Gastrocnemius medialis (tissue), 4 donors: ENCODE results near the gene SQOR. TPM values are rescaled to one million over a fixed set of nuclear protein-coding genes. Genes with fewer than 3 reads are reported as not detected.

Experiments used
- ATAC-seq, 2 donors: fragments of 150-250 bp; one replicate each; pipeline ENCODE4 v1.9.1; 2016
- DNase-seq, 2 donors: peaks; one replicate each; pipeline ENCODE4 v3.0.0-alpha.2; 2019
- H3K27ac ChIP-seq, 4 donors: fragments of 200-600 bp; sonication (generic); 1 replicate in 1 of 4; 2 replicates in 3 of 4; pipeline ENCODE4 v1.5.1; 2016 to 2018; ENCODE audit warnings: mild to moderate bottlenecking in 2 of 4, moderate library complexity in 1 of 4
- H3K27me3 ChIP-seq, 3 donors: fragments of 200-600 bp; sonication (generic) in 2 of 3; 1 replicate in 1 of 3; 2 replicates in 2 of 3; pipeline versions ENCODE4 v1.5.1 to v1.6.0; 2016 to 2019; ENCODE audit warnings: mild to moderate bottlenecking in 1 of 3, moderate library complexity in 1 of 3
- H3K36me3 ChIP-seq, 2 donors: fragments of 200-600 bp; sonication (generic) in 1 of 2; one replicate each; pipeline ENCODE4 v1.5.1; 2017 to 2018
- H3K4me1 ChIP-seq, 2 donors: fragments of 200-600 bp; sonication (generic) in 1 of 2; one replicate each; pipeline ENCODE4 v1.5.1; 2016 to 2017; ENCODE audit warnings: mild to moderate bottlenecking in 2 of 2
- H3K4me3 ChIP-seq, 4 donors: fragments of 200-600 bp; sonication (generic) in 3 of 4; 1 replicate in 1 of 4; 2 replicates in 3 of 4; pipeline ENCODE4 v1.5.1; 2016 to 2019; ENCODE audit warnings: mild to moderate bottlenecking in 2 of 4
- H3K9me3 ChIP-seq, 3 donors: fragments of 200-600 bp; sonication (generic) in 2 of 3; 1 replicate in 1 of 3; 2 replicates in 2 of 3; pipeline ENCODE4 v1.5.1; 2016 to 2019
- POLR2A ChIP-seq, 2 donors: fragments of 450-650 bp; IDR thresholded peaks; one replicate each; pipeline ENCODE4 v1.6.1; 2017; ENCODE audit warnings: antibody characterized with exemption in 2 of 2, mild to moderate bottlenecking in 2 of 2, moderate library complexity in 2 of 2
- in situ Hi-C, 4 donors: fragments of 200-750 bp; cut with MboI; loops; one replicate each; pipeline versions ENCODE4 v1.15.0 to v1.8.0; 2017; ENCODE audit warnings: low sequenced_read_pairs in 4 of 4
- intact Hi-C: fragments of 100-400 bp; cut with DNase I; formaldehyde crosslinking; loops from one replicate; pipeline ENCODE4 v1.15.1; 2023; ENCODE audit warnings: low total_unique reads
- total RNA-seq, 4 donors: library from RNA; depleted of rRNA; stranded (reverse); fragments of >200 nt; gene quantifications; one replicate each; pipeline versions ENCODE4 v1.1.0 to v1.2.3, GENCODE V29; 2016
- TF ChIP-seq, protein P1 (sequence below), 5 experiments: fragments of 450-650 bp in 3 of 5; fragments of 200-600 bp in 2 of 5; sonication (generic) in 2 of 5; IDR thresholded peaks in 4 of 5; conservative IDR thresholded peaks in 1 of 5; 1 replicate in 4 of 5; 2 replicates in 1 of 5; pipeline ENCODE4 v1.5.1; 2016 to 2019; ENCODE audit warnings: antibody characterized with exemption in 5 of 5, mild to moderate bottlenecking in 3 of 5, moderate library complexity in 3 of 5

Gene SQOR
- total RNA-seq, 4 donors from 2014 or later, result 140 to 194 (median 164) TPM

DNA sequence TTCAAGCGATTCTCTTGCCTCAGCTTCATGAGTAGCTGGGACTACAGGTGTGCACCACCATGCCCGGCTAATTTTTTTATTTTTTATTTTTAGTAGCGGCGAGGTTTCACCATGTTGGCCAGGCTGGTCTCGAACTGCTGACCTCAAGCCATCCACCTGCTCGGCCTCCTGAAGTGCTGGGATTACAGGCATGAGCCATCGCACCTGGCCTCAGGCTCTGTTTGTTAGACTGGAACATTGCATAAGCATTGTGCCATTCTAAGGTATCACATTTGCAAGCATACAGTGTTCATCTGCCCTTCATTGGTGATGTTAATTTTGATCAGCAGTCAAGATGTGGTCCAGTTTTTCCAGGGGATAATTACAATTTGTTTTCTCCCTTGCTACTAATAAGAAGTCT, 43.0 kb downstream of the SQOR start:
- in situ Hi-C loops, result no loop called here
- no peaks in the 10 kb centered on the region for H3K9me3 ChIP-seq
- TF ChIP-seq, protein P1, sequence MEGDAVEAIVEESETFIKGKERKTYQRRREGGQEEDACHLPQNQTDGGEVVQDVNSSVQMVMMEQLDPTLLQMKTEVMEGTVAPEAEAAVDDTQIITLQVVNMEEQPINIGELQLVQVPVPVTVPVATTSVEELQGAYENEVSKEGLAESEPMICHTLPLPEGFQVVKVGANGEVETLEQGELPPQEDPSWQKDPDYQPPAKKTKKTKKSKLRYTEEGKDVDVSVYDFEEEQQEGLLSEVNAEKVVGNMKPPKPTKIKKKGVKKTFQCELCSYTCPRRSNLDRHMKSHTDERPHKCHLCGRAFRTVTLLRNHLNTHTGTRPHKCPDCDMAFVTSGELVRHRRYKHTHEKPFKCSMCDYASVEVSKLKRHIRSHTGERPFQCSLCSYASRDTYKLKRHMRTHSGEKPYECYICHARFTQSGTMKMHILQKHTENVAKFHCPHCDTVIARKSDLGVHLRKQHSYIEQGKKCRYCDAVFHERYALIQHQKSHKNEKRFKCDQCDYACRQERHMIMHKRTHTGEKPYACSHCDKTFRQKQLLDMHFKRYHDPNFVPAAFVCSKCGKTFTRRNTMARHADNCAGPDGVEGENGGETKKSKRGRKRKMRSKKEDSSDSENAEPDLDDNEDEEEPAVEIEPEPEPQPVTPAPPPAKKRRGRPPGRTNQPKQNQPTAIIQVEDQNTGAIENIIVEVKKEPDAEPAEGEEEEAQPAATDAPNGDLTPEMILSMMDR (IDR thresholded peaks at IDR 0.05 in 4 of 5, conservative IDR thresholded peaks at IDR 0.05 in 1 of 5), result no peak
- TF ChIP-seq POLR2A (IDR thresholded peaks at IDR 0.05), result no peak
- peaks cover 5 to 93% of the 10 kb centered on the region in 2 donors for H3K36me3 ChIP-seq
- no peaks in the 10 kb centered on the region for H3K27me3 ChIP-seq
- no peak overlapping the region for H3K27ac ChIP-seq
- no peak overlapping the region for H3K4me3 ChIP-seq
- no peaks in the 10 kb centered on the region for H3K4me1 ChIP-seq
- ATAC-seq (peak in 1 of 2 donors; percentile 64), DNase-seq (peak in 1 of 2 donors; percentile 36)
- intact Hi-C loops, result no loop called here

DNA sequence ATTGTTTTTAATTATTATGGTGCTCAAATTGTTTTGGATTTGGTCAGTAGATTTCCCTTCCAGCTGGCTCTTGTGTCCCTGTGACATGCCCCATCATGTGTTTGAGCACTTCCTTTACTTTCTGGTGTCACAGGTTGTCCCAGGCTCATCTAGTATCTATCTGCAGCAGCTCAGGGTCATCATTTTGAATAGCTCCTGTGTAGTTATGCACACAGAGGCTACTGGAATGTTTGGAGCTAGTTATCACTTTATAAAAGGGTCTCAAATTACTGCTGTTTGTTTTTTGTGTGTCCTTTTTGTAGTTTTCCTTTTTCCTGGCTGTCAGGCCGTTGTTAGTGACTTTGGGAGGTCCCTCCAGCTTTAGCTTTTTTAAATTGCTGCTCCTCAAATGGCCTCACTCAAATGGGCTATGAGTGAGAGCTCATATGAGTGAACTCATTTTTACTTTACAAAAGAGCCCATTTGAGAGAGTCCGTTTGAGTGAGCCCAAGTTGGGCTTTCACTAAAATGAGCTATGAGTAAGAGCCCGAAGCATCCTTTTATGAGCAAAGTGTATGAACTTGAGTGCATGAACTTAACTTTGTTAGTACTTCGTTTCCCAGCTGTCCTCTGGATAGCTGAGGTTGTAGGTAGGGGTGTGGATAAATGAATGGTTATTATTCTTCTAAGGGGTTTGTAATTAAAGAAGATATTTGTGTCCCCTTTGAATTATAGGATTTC, 43.8 kb downstream of the SQOR start:
- Histone ChIP-seq H3K27ac (peak overlapping the region in 1 of 4 donors; percentile 5), H3K9me3 (no peaks in the 10 kb centered on the region), H3K27me3 (no peaks in the 10 kb centered on the region), H3K4me3 (no peak overlapping the region), H3K36me3 (peaks cover 5 to 94% of the 10 kb centered on the region in 2 donors), H3K4me1 (no peaks in the 10 kb centered on the region)
- TF ChIP-seq, protein P1 (IDR thresholded peaks at IDR 0.05 in 4 of 5, conservative IDR thresholded peaks at IDR 0.05 in 1 of 5), result no peak
- no peak for TF ChIP-seq POLR2A (IDR thresholded peaks at IDR 0.05)
- DNase-seq (no peak), ATAC-seq (no peak)
- intact Hi-C loops, result no loop called here
- in situ Hi-C loops, result no loop called here

DNA sequence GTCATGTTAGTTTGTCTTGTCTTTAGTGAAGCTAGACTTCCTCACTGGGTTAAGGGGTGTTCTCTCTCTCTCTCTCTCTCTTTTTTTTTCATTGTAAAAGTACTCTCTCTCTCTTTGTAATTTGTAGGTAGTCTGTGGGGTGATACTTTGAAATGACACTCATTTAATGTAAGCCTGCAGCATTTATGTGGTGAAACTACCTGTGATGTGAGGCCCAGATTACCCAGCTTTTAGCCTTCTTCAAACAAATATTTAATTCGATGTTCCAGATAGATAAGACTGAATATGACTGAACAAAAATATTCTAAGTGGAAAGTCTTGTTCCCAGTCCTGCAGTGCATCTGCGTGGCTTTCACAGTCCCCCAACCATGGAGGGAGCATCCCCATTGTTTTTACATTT, 49.7 kb downstream of the SQOR start:
- DNase-seq, result no peak
- ATAC-seq, result no peak
- Histone ChIP-seq H3K36me3 (peaks cover 5 to 99% of the 10 kb centered on the region in 2 donors), H3K4me3 (no peak overlapping the region), H3K27ac (no peak overlapping the region), H3K4me1 (no peaks in the 10 kb centered on the region), H3K27me3 (no peaks in the 10 kb centered on the region), H3K9me3 (no peaks in the 10 kb centered on the region)
- in situ Hi-C loops (no loop called here), intact Hi-C loops (no loop called here)
- TF ChIP-seq, protein P1 (IDR thresholded peaks at IDR 0.05 in 4 of 5, conservative IDR thresholded peaks at IDR 0.05 in 1 of 5), result no peak
- no peak for TF ChIP-seq POLR2A (IDR thresholded peaks at IDR 0.05)

DNA sequence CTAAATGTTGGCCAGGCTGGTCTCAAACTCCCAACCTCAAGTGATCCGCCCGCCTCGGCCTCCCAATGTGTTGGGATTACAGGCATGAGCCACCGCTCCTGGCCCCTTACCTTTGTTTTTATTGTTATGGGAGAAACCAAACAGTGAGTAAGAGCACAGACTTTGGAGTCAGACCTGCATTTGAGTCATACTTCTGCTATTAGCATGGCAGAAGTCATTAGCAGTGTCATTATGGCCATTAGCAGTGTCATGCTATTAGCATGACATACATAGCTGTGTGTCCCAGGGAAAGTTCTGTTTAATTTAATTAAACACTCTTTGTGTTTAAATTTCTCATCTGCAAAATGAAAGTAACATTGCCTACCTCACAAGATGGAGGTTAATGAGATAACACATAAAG, 54.8 kb downstream of the SQOR start:
- H3K27me3 ChIP-seq, result no peaks in the 10 kb centered on the region
- intact Hi-C loops (no loop called here), in situ Hi-C loops (no loop called here)
- H3K4me1 ChIP-seq, result no peaks in the 10 kb centered on the region
- H3K9me3 ChIP-seq, result no peaks in the 10 kb centered on the region
- no peak overlapping the region for H3K27ac ChIP-seq
- no peak overlapping the region for H3K4me3 ChIP-seq
- no peak for TF ChIP-seq POLR2A (IDR thresholded peaks at IDR 0.05)
- TF ChIP-seq, protein P1 (IDR thresholded peaks at IDR 0.05 in 4 of 5, conservative IDR thresholded peaks at IDR 0.05 in 1 of 5), result no peak
- ATAC-seq (no peak), DNase-seq (no peak)
- H3K36me3 ChIP-seq, result peaks cover 0 to 89% of the 10 kb centered on the region in 2 donors
